WTC11 (cell line): ENCODE measurements around the gene KDM2B.

ENCODE experiments used
- CTCF ChIP-seq: fragments of 200-600 bp; IDR thresholded peaks from 2 replicates; pipeline ENCODE4 v1.8.0; 2022; ENCODE audit warnings: antibody characterized with exemption
- ZNF121 ChIP-seq: sonication (generic); formaldehyde crosslinking; IDR thresholded peaks from 2 replicates; pipeline ENCODE4 v1.8.0; 2023; ENCODE audit warnings: missing genetic modification reagents

GRCh38 chr12:121428883-121429282, 151.9 kb downstream of the KDM2B start:
- TF ChIP-seq ZNF121 (CRISPR knock-in tag) (no peak), CTCF (no peak)
